IMR-90 (cell line): ENCODE results near the gene KYNU. TPM values are rescaled to one million over a fixed set of nuclear protein-coding genes. Genes with fewer than 3 reads are reported as not detected.
"Not testable (repeated sequence)": the region's sequence is repeated elsewhere in the genome, so short reads cannot be mapped to it uniquely, and the experiment has no call there.

ENCODE experiments used
- ATAC-seq: fragments of 200-7000 bp; cut with Tn5 transposase; 2 replicates; pipeline ENCODE4 v1.9.1; 2020; ENCODE audit warnings: low read depth, mild to moderate bottlenecking, moderate library complexity
- BruUV-seq: library from RNA; stranded (reverse); fragments of 400-500 nt; replicated peaks from 2 replicates; lab custom pipeline; 2021; lab: Mats Ljungman, UMichigan
- CTCF ChIA-PET: fragments of 300-600 bp; formaldehyde crosslinking; extraction: SDS; loops from one replicate; lab custom pipeline; 2021; ENCODE audit warnings: antibody characterized with exemption; lab: Yijun Ruan, JAX
- POLR2A ChIA-PET: fragments of 300-600 bp; sonication (Branson Sonifier 250); formaldehyde crosslinking; loops from one replicate; lab custom pipeline; 2022; ENCODE audit warnings: antibody characterized with exemption; ENCODE audit not compliant: unreplicated experiment; lab: Charles Lee
- DNase-seq: peaks from one replicate; pipeline ENCODE4 v3.0.0; 2013
- H2AFZ ChIP-seq: replicated peaks from 2 replicates; pipeline ENCODE3; 2013; ENCODE audit warnings: low read length, mild to moderate bottlenecking; ENCODE audit not compliant: poor library complexity
- H2AK5ac ChIP-seq: 2 replicates; pipeline ENCODE4 v1.6.1; 2013; ENCODE audit warnings: low read depth, low read length, inconsistent platforms
- H2AK9ac ChIP-seq: replicated peaks from 2 replicates; pipeline ENCODE3; 2013; ENCODE audit warnings: mild to moderate bottlenecking, low read depth, low read length, moderate library complexity; ENCODE audit not compliant: poor library complexity
- H2BK120ac ChIP-seq: 2 replicates; pipeline ENCODE4 v1.6.1; 2013; ENCODE audit warnings: low read depth, low read length, inconsistent platforms
- H2BK15ac ChIP-seq: 3 replicates; pipeline ENCODE4 v1.6.1; 2013; ENCODE audit warnings: low read depth, low read length, inconsistent platforms
- H2BK20ac ChIP-seq: 2 replicates; pipeline ENCODE4 v1.6.1; 2013; ENCODE audit warnings: low read depth, mild to moderate bottlenecking, inconsistent platforms, low read length, moderate library complexity
- H2BK5ac ChIP-seq: 2 replicates; pipeline ENCODE4 v1.6.1; 2013; ENCODE audit warnings: mild to moderate bottlenecking, low read depth, low read length, inconsistent platforms; ENCODE audit not compliant: poor library complexity, severe bottlenecking
- H3K14ac ChIP-seq: replicated peaks from 2 replicates; pipeline ENCODE4 v1.6.1; 2013; ENCODE audit warnings: low read depth, low read length, inconsistent platforms
- H3K18ac ChIP-seq: 2 replicates; pipeline ENCODE4 v1.6.1; 2013; ENCODE audit warnings: low read depth, low read length, control low read depth
- H3K23ac ChIP-seq: 2 replicates; pipeline ENCODE4 v1.6.1; 2013; ENCODE audit warnings: low read depth, low read length, inconsistent platforms
- H3K27ac ChIP-seq: 2 replicates; pipeline ENCODE4 v1.5.1; 2013; ENCODE audit warnings: mild to moderate bottlenecking, control low read depth, low read length; ENCODE audit not compliant: insufficient read depth
- H3K27me3 ChIP-seq: 2 replicates; pipeline ENCODE4 v1.6.1; 2013; ENCODE audit warnings: low read length; ENCODE audit not compliant: control insufficient read depth, insufficient read depth
- H3K36me3 ChIP-seq: 2 replicates; pipeline ENCODE4 v1.6.1; 2013; ENCODE audit warnings: low read length, mixed read lengths; ENCODE audit not compliant: control insufficient read depth, insufficient read depth
- H3K4ac ChIP-seq: 2 replicates; pipeline ENCODE4 v1.6.1; 2013; ENCODE audit warnings: low read depth, low read length, inconsistent platforms
- H3K4me1 ChIP-seq: 2 replicates; pipeline ENCODE4 v1.6.1; 2013; ENCODE audit warnings: low read length, mixed read lengths; ENCODE audit not compliant: control insufficient read depth, insufficient read depth
- H3K4me2 ChIP-seq: 2 replicates; pipeline ENCODE4 v1.6.1; 2013; ENCODE audit warnings: low read depth, mild to moderate bottlenecking, control low read depth, low read length, moderate library complexity
- H3K4me3 ChIP-seq: 2 replicates; pipeline ENCODE4 v1.5.1; 2013; ENCODE audit warnings: low read depth, mild to moderate bottlenecking, control low read depth, low read length, moderate library complexity; ENCODE audit not compliant: insufficient read depth
- H3K56ac ChIP-seq: 2 replicates; pipeline ENCODE4 v1.6.1; 2013; ENCODE audit warnings: low read length, inconsistent platforms; ENCODE audit not compliant: insufficient read depth; ENCODE audit errors: extremely low read depth
- H3K79me1 ChIP-seq, 2 experiments: 2 replicates each; pipeline ENCODE4 v1.6.1; 2013; ENCODE audit warnings: low read length in 2 of 2, inconsistent platforms in 1 of 2, low read depth in 1 of 2
- H3K9ac ChIP-seq: 2 replicates; pipeline ENCODE4 v1.6.1; 2013; ENCODE audit warnings: low read depth, low read length, control low read depth
- H3K9me1 ChIP-seq: 2 replicates; pipeline ENCODE4 v1.6.1; 2013; ENCODE audit warnings: low read length, inconsistent platforms; ENCODE audit not compliant: insufficient read depth
- H3K9me3 ChIP-seq: 2 replicates; pipeline ENCODE4 v1.6.1; 2013; ENCODE audit warnings: low read length; ENCODE audit not compliant: control insufficient read depth, insufficient read depth
- H4K20me1 ChIP-seq: 2 replicates; pipeline ENCODE4 v1.6.1; 2013; ENCODE audit warnings: low read length, inconsistent platforms; ENCODE audit not compliant: insufficient read depth
- H4K5ac ChIP-seq: 2 replicates; pipeline ENCODE4 v1.6.1; 2013; ENCODE audit warnings: mild to moderate bottlenecking, low read depth, low read length, control low read depth
- H4K8ac ChIP-seq, 2 experiments: 2 replicates each; pipeline ENCODE4 v1.6.1; 2013; ENCODE audit warnings: low read depth in 2 of 2, low read length in 2 of 2, control low read depth in 1 of 2, inconsistent platforms in 1 of 2
- H4K91ac ChIP-seq: 2 replicates; pipeline ENCODE4 v1.6.1; 2013; ENCODE audit warnings: low read depth, low read length, inconsistent platforms; ENCODE audit not compliant: insufficient read depth
- SMC3 ChIP-seq: fragments of 150-350 bp; IDR thresholded peaks from 2 replicates; pipeline ENCODE4 v1.6.1; 2016; ENCODE audit warnings: low read depth, mild to moderate bottlenecking, antibody characterized with exemption, low read length, moderate library complexity
- WGBS, 2 experiments: methylation state at CpG; one replicate each; pipeline versions ENCODE4 v1.1.5 to v1.1.7; 2013; ENCODE audit warnings: missing lambda C conversion rate in 2 of 2; ENCODE audit not compliant: insufficient read length in 1 of 2; ENCODE audit errors: extremely low coverage in 2 of 2; 5-methylcytosine and 5-hydroxymethylcytosine counted together
- dilution Hi-C: fragments of 300-500 bp; cut with HindIII; formaldehyde crosslinking; loops from one replicate; pipeline ENCODE4 v1.14.3; 2018; ENCODE audit warnings: low sequenced_read_pairs; ENCODE audit not compliant: unreplicated experiment
- in situ Hi-C: fragments of 300-500 bp; cut with MboI; formaldehyde crosslinking; loops from 3 replicates; pipeline ENCODE4 v1.14.3; 2019; ENCODE audit warnings: low sequenced_read_pairs, inconsistent platforms, mixed read lengths
- intact Hi-C: fragments of 100-400 bp; cut with micrococcal nuclease; formaldehyde crosslinking; loops from 2 replicates; pipeline ENCODE4 v1.10.0; 2022
- polyA plus RNA-seq, 3 experiments: library from polyadenylated mRNA; depleted of rRNA; stranded (reverse); fragments of >200 nt; gene quantifications; 2 replicates each; pipeline ENCODE4 v1.2.3, GENCODE V29; 2012; ENCODE audit warnings: low replicate concordance in 1 of 3
- total RNA-seq: library from RNA; depleted of rRNA; stranded (reverse); fragments of >200 nt; gene quantifications from 2 replicates; pipeline ENCODE4 v1.2.3, GENCODE V29; 2012
- TF ChIP-seq, protein P1 (sequence below): conservative IDR thresholded peaks from 2 replicates; pipeline ENCODE4 v1.5.1; 2012; ENCODE audit warnings: mild to moderate bottlenecking, low read depth, low read length, improper control_type of control experiment

Gene KYNU
- total and polyA plus RNA-seq, 2 of the 4 experiments (the other 2 are of a cell fraction), result 0.75 to 2.9 TPM

DNA sequence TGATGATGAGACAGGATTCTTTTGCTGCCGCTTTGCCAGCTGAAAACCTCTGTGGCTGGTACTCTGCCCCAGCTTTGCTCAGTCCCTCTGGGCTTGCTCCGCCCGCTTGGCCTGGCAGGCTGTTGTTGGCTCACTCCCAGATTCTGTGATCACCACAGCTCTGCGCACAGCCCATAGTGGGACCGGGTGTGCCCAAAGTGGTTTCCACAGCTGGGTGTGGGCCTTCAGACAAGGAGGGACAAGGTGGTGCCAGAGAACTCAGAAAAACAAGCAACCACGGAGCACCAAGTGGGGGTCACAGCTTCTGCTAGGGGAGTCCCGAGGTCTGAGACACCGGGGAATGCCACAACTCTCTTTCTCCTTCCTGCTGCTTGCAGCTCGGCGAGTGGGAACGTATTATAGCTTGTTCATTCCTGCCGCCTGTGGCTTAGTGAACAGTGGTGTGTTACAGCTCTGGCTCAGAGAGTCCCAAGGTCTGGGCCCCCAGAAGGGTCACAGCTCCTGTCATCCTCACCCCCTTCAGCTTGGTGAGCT, 9.2 kb upstream of the KYNU start:
- Histone ChIP-seq H4K8ac (no peak overlapping the region), H3K4me2 (no peak overlapping the region), H2BK120ac (peak overlapping the region; percentile 32; the same call in 1 of the 2 replicates), H3K9ac (no peak overlapping the region), H2BK15ac (peak overlapping the region; percentile 68), H3K4me1 (peaks cover 6% of the 10 kb centered on the region), H3K23ac (no peak overlapping the region), H3K9me3 (no peaks in the 10 kb centered on the region), H3K79me1 (no peaks in the 10 kb centered on the region), H3K4me3 (no peak overlapping the region), H4K91ac (no peak overlapping the region; the same call in 1 of the 2 replicates), H3K27ac (no peak overlapping the region), H4K5ac (no peak overlapping the region), H2AK5ac (0 out of 2 replicates have a peak overlapping the region, but pooled peaks have one; percentile 72), H3K18ac (peak overlapping the region; percentile 29; the same call in 1 of the 2 replicates), H3K9me1 (0 out of 2 replicates have a peak, but pooled peaks cover 2% of the 10 kb centered on the region), H3K4ac (no peak overlapping the region), H4K20me1 (no peaks in the 10 kb centered on the region), H2AFZ (peak overlapping the region; percentile 59), H2BK20ac (no peak overlapping the region; the same call in 1 of the 2 replicates), H3K27me3 (no peaks in the 10 kb centered on the region), H3K14ac (no peak overlapping the region), H3K36me3 (no peaks in the 10 kb centered on the region), H2BK5ac (no peak overlapping the region), H3K56ac (no peak overlapping the region), H2AK9ac (no peak overlapping the region)
- no TSS peak for BruUV-seq
- DNase-seq (no peak), ATAC-seq (no peak)
- 100% methylated on average over 3 of the region's 12 CpGs; no CpG with 5 or more reads in 1 of the 2 experiments for WGBS, 2 experiments
- dilution Hi-C loops, result no loop called here
- ChIA-PET POLR2A (no interaction called here), CTCF (no interaction called here)
- intact Hi-C loops, result no loop called here
- in situ Hi-C loops, result no loop called here
- TF ChIP-seq SMC3, result no peak
- TF ChIP-seq, protein P1, sequence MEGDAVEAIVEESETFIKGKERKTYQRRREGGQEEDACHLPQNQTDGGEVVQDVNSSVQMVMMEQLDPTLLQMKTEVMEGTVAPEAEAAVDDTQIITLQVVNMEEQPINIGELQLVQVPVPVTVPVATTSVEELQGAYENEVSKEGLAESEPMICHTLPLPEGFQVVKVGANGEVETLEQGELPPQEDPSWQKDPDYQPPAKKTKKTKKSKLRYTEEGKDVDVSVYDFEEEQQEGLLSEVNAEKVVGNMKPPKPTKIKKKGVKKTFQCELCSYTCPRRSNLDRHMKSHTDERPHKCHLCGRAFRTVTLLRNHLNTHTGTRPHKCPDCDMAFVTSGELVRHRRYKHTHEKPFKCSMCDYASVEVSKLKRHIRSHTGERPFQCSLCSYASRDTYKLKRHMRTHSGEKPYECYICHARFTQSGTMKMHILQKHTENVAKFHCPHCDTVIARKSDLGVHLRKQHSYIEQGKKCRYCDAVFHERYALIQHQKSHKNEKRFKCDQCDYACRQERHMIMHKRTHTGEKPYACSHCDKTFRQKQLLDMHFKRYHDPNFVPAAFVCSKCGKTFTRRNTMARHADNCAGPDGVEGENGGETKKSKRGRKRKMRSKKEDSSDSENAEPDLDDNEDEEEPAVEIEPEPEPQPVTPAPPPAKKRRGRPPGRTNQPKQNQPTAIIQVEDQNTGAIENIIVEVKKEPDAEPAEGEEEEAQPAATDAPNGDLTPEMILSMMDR, result no peak

DNA sequence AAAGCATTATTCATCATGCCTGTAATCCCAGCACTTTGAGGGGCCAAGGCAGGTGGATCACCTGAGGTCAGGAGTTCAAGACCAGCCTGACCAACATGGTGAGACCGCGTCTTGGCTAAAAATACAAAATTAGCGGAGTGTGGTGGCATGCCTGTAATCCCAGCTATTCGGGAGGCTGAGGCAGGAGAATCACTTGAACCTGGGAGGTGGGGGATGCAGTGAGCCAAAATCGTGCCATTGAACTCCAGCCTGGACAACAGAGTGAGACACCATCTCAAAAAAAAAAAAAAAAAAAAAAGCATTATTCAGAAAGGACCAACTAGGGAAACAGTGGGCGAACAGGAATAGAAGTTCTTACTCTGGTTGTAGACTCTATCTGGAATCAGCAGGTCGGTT, 8.4 kb upstream of the KYNU start:
- H3K23ac ChIP-seq, H3K4ac ChIP-seq, CTCF ChIA-PET, ATAC-seq, H3K4me2 ChIP-seq, H3K27me3 ChIP-seq, H2AFZ ChIP-seq, H4K5ac ChIP-seq, H2BK15ac ChIP-seq, BruUV-seq, H4K20me1 ChIP-seq, H3K4me1 ChIP-seq, H2AK9ac ChIP-seq, H4K8ac ChIP-seq, H2BK5ac ChIP-seq, POLR2A ChIA-PET, H3K18ac ChIP-seq, DNase-seq, H3K36me3 ChIP-seq, H3K14ac ChIP-seq, H3K9me3 ChIP-seq, H3K27ac ChIP-seq, H3K79me1 ChIP-seq, intact Hi-C loops, H3K4me3 ChIP-seq, H2BK20ac ChIP-seq, H3K9ac ChIP-seq, in situ Hi-C loops, dilution Hi-C loops, H3K56ac ChIP-seq, H3K9me1 ChIP-seq, H2AK5ac ChIP-seq: not testable (repeated sequence)
- 0 out of 2 replicates have a peak overlapping the region, but pooled peaks have one; percentile 14 for H2BK120ac ChIP-seq
- H4K91ac ChIP-seq, result peak overlapping the region; percentile 24; the same call in 1 of the 2 replicates
- 100% methylated on average over 1 of the region's 7 CpGs; no CpG with 5 or more reads in 1 of the 2 experiments for WGBS, 2 experiments
